Endothelial cell of umbilical vein (primary cell): ENCODE measurements around the gene TREML2. TPM values are rescaled to one million over a fixed set of nuclear protein-coding genes. Genes with fewer than 3 reads are reported as not detected.

Experiments used
- BruUV-seq: library from RNA; stranded (reverse); fragments of 400-500 nt; replicated peaks from 2 replicates; lab custom pipeline; 2021; lab: Mats Ljungman, UMichigan
- CTCF ChIA-PET: fragments of 300-600, 350-600 bp; sonication (Branson Sonifier 250); formaldehyde crosslinking; loops from one replicate; lab custom pipeline; 2021; ENCODE audit warnings: antibody characterized with exemption, inconsistent platforms; lab: Charles Lee
- POLR2A ChIA-PET: fragments of 300-600, 350-600 bp; sonication (Branson Sonifier 250); formaldehyde crosslinking; loops from one replicate; lab custom pipeline; 2021; ENCODE audit warnings: antibody characterized with exemption, inconsistent platforms; lab: Charles Lee
- DNase-seq: peaks from one replicate; pipeline ENCODE4 v3.0.0-alpha.2; 2011; ENCODE audit warnings: low read depth, low spot score
- FAIRE-seq: peaks from 2 replicates; lab custom pipeline; 2011; peaks lifted over from hg19 to GRCh38; lab: Jason Lieb, UNC
- H2AFZ ChIP-seq: 2 replicates; pipeline ENCODE4 v1.6.0; 2012; ENCODE audit warnings: low read depth, low read length, control low read depth, inconsistent platforms
- H3K27ac ChIP-seq: 2 replicates; pipeline ENCODE4 v1.5.1; 2011; ENCODE audit warnings: low read depth, mild to moderate bottlenecking, control low read depth, low read length, moderate library complexity; ENCODE audit not compliant: insufficient read depth
- H3K27me3 ChIP-seq, 2 experiments: 2 replicates each; pipeline versions ENCODE4 v1.6.0 to v1.6.1; 2011; ENCODE audit warnings: low read length in 2 of 2, mixed read lengths in 1 of 2; ENCODE audit not compliant: control insufficient read depth in 2 of 2, insufficient read depth in 2 of 2
- H3K36me3 ChIP-seq, 2 experiments: 2 replicates in 1 of 2; 3 replicates in 1 of 2; pipeline ENCODE4 v1.5.1; 2011; ENCODE audit warnings: low read length in 2 of 2, mild to moderate bottlenecking in 1 of 2, moderate library complexity in 1 of 2; ENCODE audit not compliant: control insufficient read depth in 2 of 2, insufficient read depth in 2 of 2; ENCODE audit errors: extremely low read depth in 1 of 2
- H3K4me1 ChIP-seq: 3 replicates; pipeline ENCODE4 v1.5.1; 2011; ENCODE audit warnings: mild to moderate bottlenecking, low read length; ENCODE audit not compliant: control insufficient read depth, insufficient read depth; ENCODE audit errors: extremely low read depth
- H3K4me2 ChIP-seq: 2 replicates; pipeline ENCODE4 v1.6.1; 2011; ENCODE audit warnings: low read length, control low read depth, mixed read lengths; ENCODE audit not compliant: insufficient read depth
- H3K4me3 ChIP-seq, 3 experiments: fragments of 200-600 bp in 1 of 3; sonication (generic), shearing (Covaris generic) in 1 of 3; replicated peaks in 1 of 3; 2 replicates each; pipeline ENCODE4 v1.5.1; 2011 to 2016; ENCODE audit warnings: control low read depth in 3 of 3, low read length in 3 of 3, mild to moderate bottlenecking in 2 of 3, inconsistent platforms in 1 of 3, low read depth in 1 of 3, moderate library complexity in 1 of 3; ENCODE audit not compliant: insufficient read depth in 1 of 3
- H3K79me2 ChIP-seq: 2 replicates; pipeline ENCODE4 v1.6.0; 2012; ENCODE audit warnings: low read length, inconsistent platforms; ENCODE audit not compliant: control insufficient read depth, insufficient read depth
- H3K9ac ChIP-seq: replicated peaks from 2 replicates; pipeline ENCODE3; 2011; ENCODE audit warnings: low read length, control low read depth; ENCODE audit not compliant: insufficient read depth; ENCODE audit errors: extremely low read depth
- H3K9me1 ChIP-seq: replicated peaks from 3 replicates; pipeline ENCODE4 v1.6.0; 2011; ENCODE audit warnings: mild to moderate bottlenecking, low read length; ENCODE audit not compliant: control insufficient read depth, insufficient read depth; ENCODE audit errors: extremely low read depth
- H3K9me3 ChIP-seq: replicated peaks from 2 replicates; pipeline ENCODE4 v1.5.1; 2012; ENCODE audit warnings: low read length, inconsistent platforms; ENCODE audit not compliant: control insufficient read depth, insufficient read depth
- H4K20me1 ChIP-seq: replicated peaks from 2 replicates; pipeline ENCODE3; 2011; ENCODE audit warnings: mild to moderate bottlenecking, low read length; ENCODE audit not compliant: control insufficient read depth, insufficient read depth; ENCODE audit errors: extremely low read depth
- EZH2 ChIP-seq: IDR thresholded peaks from 2 replicates; pipeline ENCODE4 v1.6.1; 2012; ENCODE audit warnings: borderline replicate concordance, low read depth, mild to moderate bottlenecking, moderate library complexity, low read length, inconsistent platforms; ENCODE audit not compliant: severe bottlenecking
- FOS ChIP-seq: IDR thresholded peaks from 2 replicates; pipeline ENCODE4 v1.6.1; 2011; ENCODE audit warnings: mild to moderate bottlenecking, low read length, moderate library complexity, borderline replicate concordance; ENCODE audit not compliant: insufficient read depth
- GATA2 ChIP-seq: IDR thresholded peaks from 2 replicates; pipeline ENCODE4 v1.7.0; 2011; ENCODE audit warnings: low read depth, mild to moderate bottlenecking, moderate library complexity, mixed read lengths, low read length; ENCODE audit not compliant: insufficient read length, insufficient read depth
- JUN ChIP-seq: IDR thresholded peaks from 2 replicates; pipeline ENCODE4 v1.6.1; 2011; ENCODE audit warnings: borderline replicate concordance, low read depth; ENCODE audit not compliant: insufficient read length, insufficient read depth
- MYC ChIP-seq: IDR thresholded peaks from one replicate; pipeline ENCODE4 v1.6.1; 2011; ENCODE audit warnings: mild to moderate bottlenecking, low read depth, low read length
- POLR2A ChIP-seq: IDR thresholded peaks from 2 replicates; pipeline ENCODE4 v1.6.1; 2012; ENCODE audit warnings: low read depth, mild to moderate bottlenecking, control low read depth, low read length
- POLR2AphosphoS5 ChIP-seq: IDR thresholded peaks from 2 replicates; pipeline ENCODE4 v1.6.1; 2012; ENCODE audit warnings: low read depth, mild to moderate bottlenecking, control low read depth, low read length, moderate library complexity; ENCODE audit not compliant: insufficient read depth
- dilution Hi-C: fragments of 300-500 bp; cut with MboI; formaldehyde crosslinking; loops from one replicate; pipeline ENCODE4 v1.15.0; 2019; ENCODE audit warnings: low sequenced_read_pairs; ENCODE audit not compliant: extremely low pct_ligation_motif_present
- intact Hi-C: fragments of 100-400 bp; cut with micrococcal nuclease; formaldehyde crosslinking; loops from one replicate; pipeline ENCODE4 v1.10.0; 2022
- polyA plus RNA-seq, 4 experiments: library from polyadenylated mRNA; depleted of rRNA in 3 of 4; stranded (reverse) in 3 of 4; unstranded in 1 of 4; fragments of >200 nt; gene quantifications; 2 replicates each; pipeline versions ENCODE4 v1.2.1 to v1.2.3, GENCODE V29; 2011 to 2012; ENCODE audit warnings: missing spikeins in 1 of 4
- total RNA-seq: library from RNA; stranded (reverse); gene quantifications from 2 replicates; pipeline ENCODE4 v1.2.3, GENCODE V29; 2021
- TF ChIP-seq, protein P1 (sequence below), 2 donors: IDR thresholded peaks; 1 replicate in 1 of 2; 2 replicates in 1 of 2; pipeline ENCODE4 v1.5.1; 2011; ENCODE audit warnings: low read length in 2 of 2, mild to moderate bottlenecking in 2 of 2, moderate library complexity in 2 of 2, control low read depth in 1 of 2, inconsistent platforms in 1 of 2, low read depth in 1 of 2; ENCODE audit not compliant: insufficient read depth in 1 of 2; ENCODE audit errors: extremely low read depth in 1 of 2
- TF ChIP-seq, protein P2 (sequence below): IDR thresholded peaks from 2 replicates; pipeline ENCODE4 v1.6.1; 2011; ENCODE audit not compliant: insufficient read depth, insufficient read length

Gene TREML2
- total and polyA plus RNA-seq, 2 donors (not counting 3 experiments of a cell fraction or from before 2014, with no cell fraction given) = not detected

- DNase-seq = no peak
- Histone ChIP-seq H3K4me2 (no peak overlapping the region), H3K27me3 (peaks cover 0 to 3% of the 10 kb centered on the region in 2 experiments), H3K9me3 (no peaks in the 10 kb centered on the region), H4K20me1 (no peaks in the 10 kb centered on the region), H3K4me1 (no peaks in the 10 kb centered on the region), H3K9ac (no peak overlapping the region), H3K9me1 (no peaks in the 10 kb centered on the region), H2AFZ (no peak overlapping the region), H3K4me3 (no peak overlapping the region), H3K79me2 (no peaks in the 10 kb centered on the region), H3K27ac (no peak overlapping the region), H3K36me3 (no peaks in the 10 kb centered on the region)
- ChIA-PET CTCF (no interaction called here), POLR2A (no interaction called here)
- TF ChIP-seq, protein P1, sequence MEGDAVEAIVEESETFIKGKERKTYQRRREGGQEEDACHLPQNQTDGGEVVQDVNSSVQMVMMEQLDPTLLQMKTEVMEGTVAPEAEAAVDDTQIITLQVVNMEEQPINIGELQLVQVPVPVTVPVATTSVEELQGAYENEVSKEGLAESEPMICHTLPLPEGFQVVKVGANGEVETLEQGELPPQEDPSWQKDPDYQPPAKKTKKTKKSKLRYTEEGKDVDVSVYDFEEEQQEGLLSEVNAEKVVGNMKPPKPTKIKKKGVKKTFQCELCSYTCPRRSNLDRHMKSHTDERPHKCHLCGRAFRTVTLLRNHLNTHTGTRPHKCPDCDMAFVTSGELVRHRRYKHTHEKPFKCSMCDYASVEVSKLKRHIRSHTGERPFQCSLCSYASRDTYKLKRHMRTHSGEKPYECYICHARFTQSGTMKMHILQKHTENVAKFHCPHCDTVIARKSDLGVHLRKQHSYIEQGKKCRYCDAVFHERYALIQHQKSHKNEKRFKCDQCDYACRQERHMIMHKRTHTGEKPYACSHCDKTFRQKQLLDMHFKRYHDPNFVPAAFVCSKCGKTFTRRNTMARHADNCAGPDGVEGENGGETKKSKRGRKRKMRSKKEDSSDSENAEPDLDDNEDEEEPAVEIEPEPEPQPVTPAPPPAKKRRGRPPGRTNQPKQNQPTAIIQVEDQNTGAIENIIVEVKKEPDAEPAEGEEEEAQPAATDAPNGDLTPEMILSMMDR (IDR thresholded peaks at IDR 0.05; ENCODE audit: extremely low read depth in 1 of 2, insufficient read depth in 1 of 2, low read depth in 1 of 2, low read length in 2 of 2) = no peak
- no peak for TF ChIP-seq GATA2
- TF ChIP-seq, protein P2, sequence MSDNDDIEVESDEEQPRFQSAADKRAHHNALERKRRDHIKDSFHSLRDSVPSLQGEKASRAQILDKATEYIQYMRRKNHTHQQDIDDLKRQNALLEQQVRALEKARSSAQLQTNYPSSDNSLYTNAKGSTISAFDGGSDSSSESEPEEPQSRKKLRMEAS = no peak
- no peak for TF ChIP-seq FOS
- no peak for TF ChIP-seq MYC
- TF ChIP-seq POLR2AphosphoS5 = no peak
- TF ChIP-seq EZH2 = no peak
- TF ChIP-seq POLR2A = no peak
- no peak for TF ChIP-seq JUN
- dilution Hi-C loops = no loop called here
- no peak for FAIRE-seq
- intact Hi-C loops = no loop called here
- no TSS peak for BruUV-seq
Observed at GRCh38 chr6:41247882-41248705, 47.1 kb upstream of the TREML2 start.
